ENCODE data around the gene GYPC.
"Not testable (repeated sequence)": the region's sequence is repeated elsewhere in the genome, so short reads cannot be mapped to it uniquely, and the experiment has no call there.

Gene GYPC

GRCh38 chr2:126687503-126687902, 31.5 kb downstream of the GYPC start:
- H3K9ac ChIP-seq (ENCODE audit: low read depth, low read length), result no peak overlapping the region
- 98% methylated on average over 2 of the region's 2 CpGs for WGBS

GRCh38 chr2:126688594-126688993, 32.6 kb downstream of the GYPC start:
- not testable (repeated sequence) for H3K36me3 ChIP-seq (ENCODE audit: insufficient read depth, low read length); H3K9ac ChIP-seq (ENCODE audit: low read depth, low read length); H3K27me3 ChIP-seq (ENCODE audit: insufficient read depth, low read length); H3K4me3 ChIP-seq (ENCODE audit: low read length); H3K27ac ChIP-seq (ENCODE audit: low read depth, low read length); H3K4me1 ChIP-seq (ENCODE audit: insufficient read depth, low read length); H3K9me3 ChIP-seq (ENCODE audit: insufficient read depth, low read depth, low read length)
- WGBS, result 84% methylated on average over 1 of the region's 2 CpGs

More at GRCh38 chr2:126687503-126687902, 31.5 kb downstream of the GYPC start:
- H3K27ac ChIP-seq (ENCODE audit: low read depth, low read length), result no peak overlapping the region
- no peaks in the 10 kb centered on the region for H3K36me3 ChIP-seq (ENCODE audit: insufficient read depth, low read length)
- H3K27me3 ChIP-seq (ENCODE audit: insufficient read depth, low read length), result no peaks in the 10 kb centered on the region
- H3K9me3 ChIP-seq (ENCODE audit: insufficient read depth, low read depth, low read length), result no peaks in the 10 kb centered on the region
- H3K4me3 ChIP-seq (ENCODE audit: low read length), result no peak overlapping the region
- H3K4me1 ChIP-seq (ENCODE audit: insufficient read depth, low read length), result no peaks in the 10 kb centered on the region

GRCh38 chr2:126692241-126692640, 36.3 kb downstream of the GYPC start:
- H3K27ac ChIP-seq (ENCODE audit: low read depth, low read length); H3K27me3 ChIP-seq (ENCODE audit: insufficient read depth, low read length); H3K9ac ChIP-seq (ENCODE audit: low read depth, low read length); H3K9me3 ChIP-seq (ENCODE audit: insufficient read depth, low read depth, low read length); H3K4me3 ChIP-seq (ENCODE audit: low read length); H3K36me3 ChIP-seq (ENCODE audit: insufficient read depth, low read length); H3K4me1 ChIP-seq (ENCODE audit: insufficient read depth, low read length): not testable (repeated sequence)
- 100% methylated on average over 1 of the region's 1 CpG for WGBS

GRCh38 chr2:126692934-126693592, 37.1 kb downstream of the GYPC start:
- H3K36me3 ChIP-seq (ENCODE audit: insufficient read depth, low read length); H3K4me3 ChIP-seq (ENCODE audit: low read length); H3K9ac ChIP-seq (ENCODE audit: low read depth, low read length); H3K4me1 ChIP-seq (ENCODE audit: insufficient read depth, low read length); H3K9me3 ChIP-seq (ENCODE audit: insufficient read depth, low read depth, low read length); H3K27ac ChIP-seq (ENCODE audit: low read depth, low read length); H3K27me3 ChIP-seq (ENCODE audit: insufficient read depth, low read length): not testable (repeated sequence)
- WGBS, result 98% methylated on average over 2 of the region's 3 CpGs

GRCh38 chr2:126696644-126697520, 40.9 kb downstream of the GYPC start:
- Histone ChIP-seq H3K4me3 (ENCODE audit: low read length) (no peak overlapping the region), H3K27ac (ENCODE audit: low read depth, low read length) (no peak overlapping the region), H3K4me1 (ENCODE audit: insufficient read depth, low read length) (peaks cover 7% of the 10 kb centered on the region; the same call in 1 of the 2 replicates), H3K9me3 (ENCODE audit: insufficient read depth, low read depth, low read length) (peaks cover 3% of the 10 kb centered on the region), H3K9ac (ENCODE audit: low read depth, low read length) (no peak overlapping the region), H3K36me3 (ENCODE audit: insufficient read depth, low read length) (no peaks in the 10 kb centered on the region; the same call in 1 of the 2 replicates), H3K27me3 (ENCODE audit: insufficient read depth, low read length) (no peaks in the 10 kb centered on the region)
- WGBS, result 94% methylated on average over 15 of the region's 15 CpGs

GRCh38 chr2:126698376-126698775, 42.4 kb downstream of the GYPC start:
- Histone ChIP-seq H3K27ac (ENCODE audit: low read depth, low read length) (no peak overlapping the region), H3K4me1 (ENCODE audit: insufficient read depth, low read length) (peaks cover 7% of the 10 kb centered on the region; the same call in 1 of the 2 replicates), H3K9me3 (ENCODE audit: insufficient read depth, low read depth, low read length) (peaks cover 3% of the 10 kb centered on the region), H3K4me3 (ENCODE audit: low read length) (no peak overlapping the region), H3K27me3 (ENCODE audit: insufficient read depth, low read length) (no peaks in the 10 kb centered on the region), H3K9ac (ENCODE audit: low read depth, low read length) (no peak overlapping the region), H3K36me3 (ENCODE audit: insufficient read depth, low read length) (no peaks in the 10 kb centered on the region; the same call in 1 of the 2 replicates)
- WGBS, result 91% methylated on average over 2 of the region's 2 CpGs

GRCh38 chr2:126699018-126699417, 43.1 kb downstream of the GYPC start:
- no peaks in the 10 kb centered on the region for H3K27me3 ChIP-seq (ENCODE audit: insufficient read depth, low read length)
- no peak overlapping the region for H3K27ac ChIP-seq (ENCODE audit: low read depth, low read length)
- H3K9me3 ChIP-seq (ENCODE audit: insufficient read depth, low read depth, low read length), result peaks cover 3% of the 10 kb centered on the region
- no peak overlapping the region for H3K4me3 ChIP-seq (ENCODE audit: low read length)
- H3K9ac ChIP-seq (ENCODE audit: low read depth, low read length), result no peak overlapping the region
- H3K36me3 ChIP-seq (ENCODE audit: insufficient read depth, low read length), result no peaks in the 10 kb centered on the region; the same call in 1 of the 2 replicates
- WGBS, result 90% methylated on average over 2 of the region's 2 CpGs
- peaks cover 7% of the 10 kb centered on the region; the same call in 1 of the 2 replicates for H3K4me1 ChIP-seq (ENCODE audit: insufficient read depth, low read length)

GRCh38 chr2:126699716-126700581, 44.0 kb downstream of the GYPC start:
- WGBS, result 70% methylated on average over 4 of the region's 4 CpGs
- no peaks in the 10 kb centered on the region; the same call in 1 of the 2 replicates for H3K36me3 ChIP-seq (ENCODE audit: insufficient read depth, low read length)

GRCh38 chr2:126700677-126701076, 44.7 kb downstream of the GYPC start:
- H3K36me3 ChIP-seq (ENCODE audit: insufficient read depth, low read length), result no peaks in the 10 kb centered on the region; the same call in 1 of the 2 replicates
- H3K27me3 ChIP-seq (ENCODE audit: insufficient read depth, low read length), result no peaks in the 10 kb centered on the region
- H3K4me1 ChIP-seq (ENCODE audit: insufficient read depth, low read length), result peaks cover 12% of the 10 kb centered on the region; the same call in 1 of the 2 replicates
- H3K4me3 ChIP-seq (ENCODE audit: low read length), result no peak overlapping the region
- H3K27ac ChIP-seq (ENCODE audit: low read depth, low read length), result peak overlapping the region; percentile 55; the same call in 1 of the 2 replicates
- WGBS, result 70% methylated on average over 2 of the region's 2 CpGs
- peaks cover 3% of the 10 kb centered on the region for H3K9me3 ChIP-seq (ENCODE audit: insufficient read depth, low read depth, low read length)
- H3K9ac ChIP-seq (ENCODE audit: low read depth, low read length), result no peak overlapping the region

More at GRCh38 chr2:126699716-126700581, 44.0 kb downstream of the GYPC start:
- peak overlapping the region; percentile 55; the same call in 1 of the 2 replicates for H3K27ac ChIP-seq (ENCODE audit: low read depth, low read length)
- H3K4me1 ChIP-seq (ENCODE audit: insufficient read depth, low read length), result peaks cover 12% of the 10 kb centered on the region; the same call in 1 of the 2 replicates
- H3K27me3 ChIP-seq (ENCODE audit: insufficient read depth, low read length), result no peaks in the 10 kb centered on the region
- no peak overlapping the region for H3K9ac ChIP-seq (ENCODE audit: low read depth, low read length)
- H3K9me3 ChIP-seq (ENCODE audit: insufficient read depth, low read depth, low read length), result peaks cover 3% of the 10 kb centered on the region
- H3K4me3 ChIP-seq (ENCODE audit: low read length), result no peak overlapping the region

- H3K36me3 ChIP-seq (ENCODE audit: insufficient read depth, low read length), result no peaks in the 10 kb centered on the region
- no peak overlapping the region for H3K27ac ChIP-seq (ENCODE audit: low read depth, low read length)
- no peak overlapping the region for H3K9ac ChIP-seq (ENCODE audit: low read depth, low read length)
- 92% methylated on average over 7 of the region's 7 CpGs for WGBS
- H3K9me3 ChIP-seq (ENCODE audit: insufficient read depth, low read depth, low read length), result peaks cover 3% of the 10 kb centered on the region
- H3K4me3 ChIP-seq (ENCODE audit: low read length), result no peak overlapping the region
- no peaks in the 10 kb centered on the region for H3K27me3 ChIP-seq (ENCODE audit: insufficient read depth, low read length)
- peaks cover 12% of the 10 kb centered on the region; the same call in 1 of the 2 replicates for H3K4me1 ChIP-seq (ENCODE audit: insufficient read depth, low read length)
Measured at GRCh38 chr2:126703311-126703710, 47.4 kb downstream of the GYPC start.
